Endothelial cell (in vitro differentiated cells): ENCODE results near the gene APBA3. TPM values are rescaled to one million over a fixed set of nuclear protein-coding genes. Genes with fewer than 3 reads are reported as not detected.

ENCODE experiments used
- DNase-seq: peaks from one replicate; pipeline ENCODE4 v3.0.0; 2021; ENCODE audit warnings: low spot score
- H3K27ac Mint-ChIP-seq: one replicate; pipeline ENCODE4 v1.8.0; 2021; ENCODE audit warnings: mixed read lengths, inconsistent platforms; ENCODE audit not compliant: unreplicated experiment
- H3K27me3 Mint-ChIP-seq: one replicate; pipeline ENCODE4 v1.8.0; 2021; ENCODE audit warnings: mild to moderate bottlenecking, moderate library complexity, mixed read lengths, inconsistent platforms; ENCODE audit not compliant: unreplicated experiment
- H3K36me3 Mint-ChIP-seq: one replicate; pipeline ENCODE4 v1.8.0; 2021; ENCODE audit warnings: mild to moderate bottlenecking, low read depth, mixed read lengths, inconsistent platforms; ENCODE audit not compliant: unreplicated experiment
- H3K4me1 Mint-ChIP-seq: one replicate; pipeline ENCODE4 v1.8.0; 2021; ENCODE audit warnings: mild to moderate bottlenecking, mixed read lengths, inconsistent platforms; ENCODE audit not compliant: unreplicated experiment
- H3K4me3 Mint-ChIP-seq: one replicate; pipeline ENCODE4 v1.8.0; 2021; ENCODE audit warnings: mild to moderate bottlenecking, mixed read lengths, inconsistent platforms; ENCODE audit not compliant: unreplicated experiment
- H3K9me3 Mint-ChIP-seq: one replicate; pipeline ENCODE4 v1.8.0; 2021; ENCODE audit warnings: mixed read lengths, inconsistent platforms; ENCODE audit not compliant: unreplicated experiment
- CTCF ChIP-seq: fragments of 200-600 bp; sonication (generic); IDR thresholded peaks from one replicate; pipeline ENCODE4 v1.5.0; 2021; ENCODE audit warnings: antibody characterized with exemption; ENCODE audit not compliant: unreplicated experiment
- long read RNA-seq: library from polyadenylated mRNA; unstranded; transcript quantifications from one replicate; pipeline ENCODE4 v2.0.0, GENCODE V29; 2020; ENCODE audit not compliant: unreplicated experiment
- total RNA-seq: library from RNA; stranded (reverse); fragmentation: NEBNext Ultra II Directional; extraction: Animal tissue kit (Norgen Biotek cat#: 25700); gene quantifications from one replicate; pipeline ENCODE4 v1.2.1, GENCODE V29; 2021; ENCODE audit not compliant: unreplicated experiment

Gene APBA3, protein sequence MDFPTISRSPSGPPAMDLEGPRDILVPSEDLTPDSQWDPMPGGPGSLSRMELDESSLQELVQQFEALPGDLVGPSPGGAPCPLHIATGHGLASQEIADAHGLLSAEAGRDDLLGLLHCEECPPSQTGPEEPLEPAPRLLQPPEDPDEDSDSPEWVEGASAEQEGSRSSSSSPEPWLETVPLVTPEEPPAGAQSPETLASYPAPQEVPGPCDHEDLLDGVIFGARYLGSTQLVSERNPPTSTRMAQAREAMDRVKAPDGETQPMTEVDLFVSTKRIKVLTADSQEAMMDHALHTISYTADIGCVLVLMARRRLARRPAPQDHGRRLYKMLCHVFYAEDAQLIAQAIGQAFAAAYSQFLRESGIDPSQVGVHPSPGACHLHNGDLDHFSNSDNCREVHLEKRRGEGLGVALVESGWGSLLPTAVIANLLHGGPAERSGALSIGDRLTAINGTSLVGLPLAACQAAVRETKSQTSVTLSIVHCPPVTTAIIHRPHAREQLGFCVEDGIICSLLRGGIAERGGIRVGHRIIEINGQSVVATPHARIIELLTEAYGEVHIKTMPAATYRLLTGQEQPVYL
- total RNA-seq, result 23.8 TPM
- long read RNA-seq, transcript APBA3-201 (11 exons, 2,075 nt), result major isoform, 19 of 23 reads
- long read RNA-seq, partial matches to known transcripts, result 0 of 23 reads
- long read RNA-seq, other reads (novel, unspliced or antisense), result 3 of 23 reads

DNA sequence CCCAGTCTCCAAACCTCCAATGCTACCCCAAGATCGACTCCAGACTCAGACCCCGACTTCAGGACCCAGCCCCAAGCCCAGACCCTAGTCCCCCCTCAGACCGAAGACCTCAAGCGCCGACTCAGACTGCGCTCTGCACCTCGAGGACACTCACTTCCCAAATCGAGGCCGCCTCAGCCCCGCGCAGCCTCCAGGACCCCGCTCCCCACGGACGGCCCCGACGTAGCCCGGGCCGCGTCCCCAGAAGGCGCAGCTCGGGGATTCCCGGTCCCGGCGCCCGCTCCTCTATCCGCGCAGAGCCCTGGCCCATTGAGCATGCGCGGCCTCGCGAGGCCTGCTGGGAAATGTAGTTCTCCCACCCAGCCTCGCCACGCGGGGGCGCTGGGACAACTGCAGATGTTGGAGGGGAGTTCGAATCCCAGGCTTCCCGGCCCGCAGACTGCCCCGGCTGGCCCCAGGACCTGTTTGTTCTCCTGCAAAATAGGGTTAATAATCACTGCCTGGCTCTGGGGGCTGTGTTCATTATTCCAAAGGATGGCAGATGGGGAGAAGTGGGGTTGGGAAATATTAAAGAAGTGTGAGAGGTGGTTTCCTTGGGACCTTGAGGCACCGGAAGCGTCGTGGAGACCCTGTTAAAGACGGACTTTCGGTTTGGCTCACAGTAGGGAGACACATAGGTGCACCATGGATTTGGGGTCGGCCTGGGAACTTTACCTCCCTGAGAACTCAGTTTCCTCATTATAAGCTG lies at the start of gene APBA3:
Gene APBA3 (minus strand): TSS at position 311 of the 748 bp plus-strand sequence. CDS start 1,428 bp downstream, outside the sequence.
- Mint-ChIP-seq H3K4me3 (peak within 1 kb of the TSS; percentile 99), H3K4me1 (peaks cover 8% of the 10 kb centered on the region), H3K9me3 (no peaks in the 10 kb centered on the region), H3K27ac (peak within 1 kb of the TSS; percentile 98), H3K27me3 (peaks cover 2% of the 10 kb centered on the region), H3K36me3 (peaks cover 6% of the 10 kb centered on the region)
- peak; percentile 62 for TF ChIP-seq CTCF
- DNase-seq, result peak; percentile 98

DNA sequence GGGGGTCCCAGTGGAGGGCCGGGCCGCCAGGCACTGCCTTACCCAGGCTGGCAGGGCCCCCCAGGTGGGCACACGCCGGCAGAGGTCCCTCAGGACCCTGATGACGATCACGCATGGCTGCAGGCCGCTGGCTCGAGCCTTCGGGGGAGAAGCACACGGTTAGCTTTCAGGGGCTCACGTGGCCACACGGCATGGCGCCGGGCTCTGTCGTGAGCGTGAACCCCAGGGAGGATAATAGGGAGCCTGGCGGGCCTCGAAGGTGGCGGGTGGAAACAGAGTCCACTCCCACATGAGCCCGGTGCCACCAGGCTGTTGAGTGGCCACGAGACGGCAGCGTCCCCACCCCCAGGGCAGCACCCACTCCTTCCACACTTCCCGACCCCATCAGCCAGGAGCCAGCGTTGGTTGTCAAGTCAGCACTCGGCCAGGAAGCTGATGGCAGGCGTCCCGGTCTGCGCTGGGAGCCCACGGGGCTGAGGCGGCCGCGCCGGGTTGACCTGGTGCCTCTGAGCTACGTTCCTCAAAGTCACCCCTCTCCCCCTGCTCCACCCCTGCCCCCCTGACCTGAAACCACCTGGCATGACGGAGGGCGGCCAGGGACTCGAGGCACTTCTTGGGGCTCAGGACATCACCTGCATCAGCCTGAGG lies 49.3 kb upstream of the APBA3 start:
- peaks cover 3% of the 10 kb centered on the region for H3K36me3 Mint-ChIP-seq
- TF ChIP-seq CTCF, result no peak
- DNase-seq, result no peak
- H3K4me1 Mint-ChIP-seq, result peaks cover 11% of the 10 kb centered on the region
- H3K9me3 Mint-ChIP-seq, result no peaks in the 10 kb centered on the region
- peaks cover 5% of the 10 kb centered on the region for H3K27me3 Mint-ChIP-seq
- H3K4me3 Mint-ChIP-seq, result no peak overlapping the region
- H3K27ac Mint-ChIP-seq, result no peak overlapping the region

- DNase-seq, result no peak
- H3K4me1 Mint-ChIP-seq, result peaks cover 11% of the 10 kb centered on the region
- no peak overlapping the region for H3K27ac Mint-ChIP-seq
- peaks cover 7% of the 10 kb centered on the region for H3K27me3 Mint-ChIP-seq
- H3K4me3 Mint-ChIP-seq, result no peak overlapping the region
- no peaks in the 10 kb centered on the region for H3K9me3 Mint-ChIP-seq
- no peak for TF ChIP-seq CTCF
- peaks cover 3% of the 10 kb centered on the region for H3K36me3 Mint-ChIP-seq
These were observed 48.6 kb upstream of the APBA3 start for GRCh38 chr19:3809881-3810707.

DNA sequence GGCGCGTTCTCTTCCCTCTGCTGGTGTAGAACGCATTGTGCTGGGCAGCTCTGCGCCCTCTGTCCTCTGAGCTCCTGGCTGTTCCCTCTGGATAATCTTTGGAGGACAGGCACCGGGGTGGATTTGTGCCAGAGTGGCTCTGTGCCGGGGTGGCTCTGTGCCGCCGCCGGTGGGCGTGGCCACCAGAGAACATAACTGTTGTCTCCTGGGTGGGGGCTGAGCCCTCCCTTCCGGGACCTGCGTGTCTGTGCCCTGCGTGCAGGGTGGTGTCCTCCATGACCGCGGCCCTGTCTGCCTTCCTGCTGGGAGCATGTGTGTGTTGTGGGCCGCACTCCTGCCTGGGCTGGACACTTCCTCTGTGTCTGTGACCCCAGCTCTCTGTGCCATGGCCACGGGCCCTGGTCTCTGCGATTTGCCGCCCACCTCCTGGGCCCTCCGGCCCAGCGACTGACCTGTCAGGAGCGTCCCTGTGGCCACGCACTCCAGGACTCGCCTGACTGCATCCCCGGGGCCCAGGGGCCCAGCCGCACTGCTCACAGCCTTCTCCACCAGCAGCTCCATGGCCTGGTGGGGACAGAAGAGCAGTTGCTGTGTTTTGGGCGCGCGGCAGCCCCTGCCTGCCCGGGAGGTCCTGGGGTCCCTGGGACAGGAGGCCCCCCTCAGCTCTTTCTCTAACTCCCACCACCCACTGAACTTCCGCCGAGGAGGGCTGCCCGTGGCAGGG lies 47.1 kb upstream of the APBA3 start:
- Mint-ChIP-seq H3K9me3 (no peaks in the 10 kb centered on the region), H3K4me1 (peaks cover 11% of the 10 kb centered on the region), H3K4me3 (peak overlapping the region; percentile 83), H3K27me3 (peaks cover 6% of the 10 kb centered on the region), H3K27ac (no peak overlapping the region), H3K36me3 (peaks cover 3% of the 10 kb centered on the region)
- no peak for DNase-seq
- no peak for TF ChIP-seq CTCF
